Dedifferentiated amniotic fluid mesenchymal stem cell (primary cell): ENCODE results near the gene PRR29.

Experiments
- DNase-seq: peaks from one replicate; pipeline ENCODE4 v3.0.0-alpha.2; 2016; ENCODE audit errors: extremely low spot score

Gene PRR29

DNA sequence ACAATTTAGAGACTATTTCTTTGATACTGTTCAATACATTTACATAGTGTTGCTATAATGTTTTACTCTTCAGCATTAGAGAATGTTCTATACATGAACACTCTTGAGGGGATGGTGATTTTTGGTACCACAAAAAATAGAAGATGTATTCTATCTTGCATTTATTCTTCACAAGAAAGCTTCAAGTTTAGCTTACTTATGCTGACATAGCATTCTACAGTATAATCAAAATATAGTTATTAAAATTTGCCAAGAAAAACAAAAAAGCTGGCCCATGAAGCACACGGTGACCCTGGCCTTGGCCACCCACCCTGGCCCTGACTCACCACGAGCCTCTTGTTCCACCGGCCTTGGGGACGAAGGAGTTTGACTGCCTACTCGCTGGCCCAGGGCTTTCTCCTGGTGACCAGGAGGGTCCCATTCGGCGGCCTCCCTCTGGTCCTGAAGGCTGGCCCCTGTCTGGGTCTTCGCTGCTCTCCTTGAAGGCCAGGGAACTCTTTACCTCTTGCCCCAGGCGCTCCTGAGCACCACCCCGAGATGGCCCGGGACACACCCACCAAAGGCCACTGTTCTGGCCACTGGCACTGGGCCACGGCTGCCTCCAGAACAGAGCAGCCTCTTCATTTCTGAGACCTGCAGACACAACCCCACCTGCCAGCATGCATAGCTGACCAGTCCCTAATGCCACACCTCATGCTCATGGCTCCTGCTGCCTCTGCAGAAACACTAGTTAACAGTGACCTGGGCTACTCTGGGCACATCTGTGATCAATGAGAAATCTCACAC, 44.7 kb downstream of the PRR29 start:
- DNase-seq = no peak

GRCh38 chr17:64045176-64045575, 47.0 kb downstream of the PRR29 start:
- no peak for DNase-seq

GRCh38 chr17:64048805-64049204, 50.7 kb downstream of the PRR29 start:
- DNase-seq = no peak

- DNase-seq = no peak
Observed at GRCh38 chr17:64051153-64051552, 53.0 kb downstream of the PRR29 start.

DNA sequence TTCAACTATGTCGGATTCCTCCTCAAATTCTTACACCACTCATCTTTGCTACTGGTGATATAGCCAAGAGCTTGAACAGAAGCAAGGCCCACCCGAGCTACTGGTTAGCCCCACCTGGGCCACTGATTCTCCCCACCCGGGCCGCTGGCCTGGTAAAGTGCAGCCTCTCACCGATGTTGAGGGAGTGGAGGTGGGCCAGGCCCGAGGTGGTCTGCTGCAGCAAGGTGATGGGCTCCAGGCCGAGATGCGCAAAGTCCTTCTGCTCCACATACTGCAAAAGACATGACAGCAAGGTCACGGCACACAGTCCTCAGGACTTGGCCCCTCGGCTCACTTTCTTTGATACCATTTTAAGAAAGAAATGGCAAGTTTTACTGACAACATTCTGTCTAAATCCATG, 55.0 kb downstream of the PRR29 start:
- DNase-seq = no peak
